ENCODE measurements around the gene DOK7.

Gene DOK7

GRCh38 chr4:3437998-3438846 lies 24.9 kb upstream of the DOK7 start:
- no peak for DNase-seq (ENCODE audit: extremely low read depth, low read depth)
- no peak overlapping the region for H3K4me3 ChIP-seq (replicated peaks; ENCODE audit: low read depth, low read length)
- no peak for TF ChIP-seq CTCF (IDR thresholded peaks at IDR 0.05; ENCODE audit: low read depth, low read length, missing control alignments)

DNA sequence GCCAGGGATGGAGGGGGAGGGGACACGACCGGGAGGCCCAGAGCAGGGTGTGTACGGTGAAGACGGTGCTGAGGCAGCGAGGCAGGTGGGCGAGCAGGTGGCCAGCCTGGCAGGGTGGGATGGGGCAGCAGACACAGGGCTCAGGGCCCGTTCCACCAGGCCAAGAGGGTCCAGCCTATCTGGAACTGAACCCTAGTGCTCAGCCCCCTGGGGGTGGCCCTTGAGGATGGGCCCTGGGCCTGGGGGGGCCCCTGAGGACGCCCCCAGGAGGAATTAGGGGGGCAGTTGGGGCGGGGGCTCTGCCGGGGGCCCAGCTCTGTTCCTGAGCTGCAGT lies 24.3 kb upstream of the DOK7 start:
- no peak overlapping the region for H3K4me3 ChIP-seq (replicated peaks; ENCODE audit: low read depth, low read length)
- no peak for DNase-seq (ENCODE audit: extremely low read depth, low read depth)
- no peak for TF ChIP-seq CTCF (IDR thresholded peaks at IDR 0.05; ENCODE audit: low read depth, low read length, missing control alignments)

DNA sequence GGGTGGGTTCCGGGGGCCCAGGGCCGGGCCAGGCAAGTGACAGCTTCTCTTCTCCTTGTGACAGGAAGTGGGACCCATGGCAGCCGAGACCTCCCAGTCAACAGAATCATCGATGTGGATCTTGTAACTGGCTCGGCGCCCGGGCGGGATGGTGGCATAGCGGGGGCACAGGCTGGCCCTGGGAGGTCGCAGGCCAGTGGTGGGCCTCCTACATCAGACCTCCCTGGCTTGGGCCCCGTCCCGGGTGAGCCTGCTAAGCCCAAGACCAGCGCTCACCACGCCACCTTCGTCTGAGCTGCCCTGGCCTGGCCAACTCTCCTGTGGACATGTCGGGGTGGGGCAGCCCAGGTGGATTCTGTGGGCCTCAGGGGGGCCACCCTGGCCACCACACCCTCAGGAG lies 23.7 kb upstream of the DOK7 start:
- no peak for TF ChIP-seq CTCF (IDR thresholded peaks at IDR 0.05; ENCODE audit: low read depth, low read length, missing control alignments)
- no peak overlapping the region for H3K4me3 ChIP-seq (replicated peaks; ENCODE audit: low read depth, low read length)
- no peak for DNase-seq (ENCODE audit: extremely low read depth, low read depth)

DNA sequence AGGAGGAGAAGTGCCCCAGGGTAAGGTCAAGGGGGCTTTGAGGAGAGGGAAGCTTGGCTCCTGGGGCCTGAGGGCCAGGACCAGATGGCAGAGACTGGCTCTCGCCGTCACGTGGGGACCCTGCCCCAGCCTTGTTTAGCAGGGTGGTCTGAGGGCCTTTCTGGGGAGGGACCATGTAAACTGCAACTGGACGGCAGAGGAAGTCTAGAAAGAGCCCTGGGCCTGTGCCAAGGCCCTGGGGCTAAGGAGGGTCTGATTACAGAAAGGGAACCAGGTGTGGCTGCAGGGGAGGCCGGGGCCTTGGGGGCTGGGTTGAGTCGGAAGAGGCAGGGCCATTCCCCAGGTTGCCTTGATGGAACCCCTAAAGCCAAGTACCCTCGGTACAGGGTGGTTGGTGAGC lies 23.1 kb upstream of the DOK7 start:
- DNase-seq (ENCODE audit: extremely low read depth, low read depth): no peak
- no peak overlapping the region for H3K4me3 ChIP-seq (replicated peaks; ENCODE audit: low read depth, low read length)
- TF ChIP-seq CTCF (IDR thresholded peaks at IDR 0.05; ENCODE audit: low read depth, low read length, missing control alignments): no peak

- DNase-seq (ENCODE audit: extremely low read depth, low read depth): no peak
- no peak for TF ChIP-seq CTCF (IDR thresholded peaks at IDR 0.05; ENCODE audit: low read depth, low read length, missing control alignments)
Measured at GRCh38 chr4:3440979-3441500, 22.1 kb upstream of the DOK7 start.

GRCh38 chr4:3441501-3442459 lies 21.3 kb upstream of the DOK7 start, which contains the start of gene HGFAC:
TSS of gene HGFAC (plus strand) at chr4:3441968. CDS start at chr4:3442002, 34 bp downstream.
- no peak for DNase-seq (ENCODE audit: extremely low read depth, low read depth)
- no peak for TF ChIP-seq CTCF (IDR thresholded peaks at IDR 0.05; ENCODE audit: low read depth, low read length, missing control alignments)
- no peak within 1 kb of the TSS for H3K4me3 ChIP-seq (replicated peaks; ENCODE audit: low read depth, low read length)

More at GRCh38 chr4:3440979-3441500, 22.1 kb upstream of the DOK7 start:
- H3K4me3 ChIP-seq (replicated peaks; ENCODE audit: low read depth, low read length): no peak overlapping the region

Measured in HFF-Myc (cell line).